Endothelial cell of umbilical vein (primary cell): ENCODE results near the gene RNLS. TPM values are rescaled to one million over a fixed set of nuclear protein-coding genes. Genes with fewer than 3 reads are reported as not detected.

Experiments
- BruUV-seq: library from RNA; stranded (reverse); fragments of 400-500 nt; replicated peaks from 2 replicates; lab custom pipeline; 2021; lab: Mats Ljungman, UMichigan
- CTCF ChIA-PET: fragments of 300-600, 350-600 bp; sonication (Branson Sonifier 250); formaldehyde crosslinking; loops from one replicate; lab custom pipeline; 2021; ENCODE audit warnings: antibody characterized with exemption, inconsistent platforms; lab: Charles Lee
- POLR2A ChIA-PET: fragments of 300-600, 350-600 bp; sonication (Branson Sonifier 250); formaldehyde crosslinking; loops from one replicate; lab custom pipeline; 2021; ENCODE audit warnings: antibody characterized with exemption, inconsistent platforms; lab: Charles Lee
- DNase-seq: peaks from one replicate; pipeline ENCODE4 v3.0.0-alpha.2; 2011; ENCODE audit warnings: low read depth, low spot score
- FAIRE-seq: peaks from 2 replicates; lab custom pipeline; 2011; peaks lifted over from hg19 to GRCh38; lab: Jason Lieb, UNC
- H2AFZ ChIP-seq: 2 replicates; pipeline ENCODE4 v1.6.0; 2012; ENCODE audit warnings: low read depth, low read length, control low read depth, inconsistent platforms
- H3K27ac ChIP-seq: 2 replicates; pipeline ENCODE4 v1.5.1; 2011; ENCODE audit warnings: low read depth, mild to moderate bottlenecking, control low read depth, low read length, moderate library complexity; ENCODE audit not compliant: insufficient read depth
- H3K27me3 ChIP-seq, 2 experiments: 2 replicates each; pipeline versions ENCODE4 v1.6.0 to v1.6.1; 2011; ENCODE audit warnings: low read length in 2 of 2, mixed read lengths in 1 of 2; ENCODE audit not compliant: control insufficient read depth in 2 of 2, insufficient read depth in 2 of 2
- H3K36me3 ChIP-seq, 2 experiments: 2 replicates in 1 of 2; 3 replicates in 1 of 2; pipeline ENCODE4 v1.5.1; 2011; ENCODE audit warnings: low read length in 2 of 2, mild to moderate bottlenecking in 1 of 2, moderate library complexity in 1 of 2; ENCODE audit not compliant: control insufficient read depth in 2 of 2, insufficient read depth in 2 of 2; ENCODE audit errors: extremely low read depth in 1 of 2
- H3K4me1 ChIP-seq: 3 replicates; pipeline ENCODE4 v1.5.1; 2011; ENCODE audit warnings: mild to moderate bottlenecking, low read length; ENCODE audit not compliant: control insufficient read depth, insufficient read depth; ENCODE audit errors: extremely low read depth
- H3K4me2 ChIP-seq: 2 replicates; pipeline ENCODE4 v1.6.1; 2011; ENCODE audit warnings: low read length, control low read depth, mixed read lengths; ENCODE audit not compliant: insufficient read depth
- H3K4me3 ChIP-seq, 3 experiments: fragments of 200-600 bp in 1 of 3; sonication (generic), shearing (Covaris generic) in 1 of 3; replicated peaks in 1 of 3; 2 replicates each; pipeline ENCODE4 v1.5.1; 2011 to 2016; ENCODE audit warnings: control low read depth in 3 of 3, low read length in 3 of 3, mild to moderate bottlenecking in 2 of 3, inconsistent platforms in 1 of 3, low read depth in 1 of 3, moderate library complexity in 1 of 3; ENCODE audit not compliant: insufficient read depth in 1 of 3
- H3K79me2 ChIP-seq: 2 replicates; pipeline ENCODE4 v1.6.0; 2012; ENCODE audit warnings: low read length, inconsistent platforms; ENCODE audit not compliant: control insufficient read depth, insufficient read depth
- H3K9ac ChIP-seq: replicated peaks from 2 replicates; pipeline ENCODE3; 2011; ENCODE audit warnings: low read length, control low read depth; ENCODE audit not compliant: insufficient read depth; ENCODE audit errors: extremely low read depth
- H3K9me1 ChIP-seq: replicated peaks from 3 replicates; pipeline ENCODE4 v1.6.0; 2011; ENCODE audit warnings: mild to moderate bottlenecking, low read length; ENCODE audit not compliant: control insufficient read depth, insufficient read depth; ENCODE audit errors: extremely low read depth
- H3K9me3 ChIP-seq: replicated peaks from 2 replicates; pipeline ENCODE4 v1.5.1; 2012; ENCODE audit warnings: low read length, inconsistent platforms; ENCODE audit not compliant: control insufficient read depth, insufficient read depth
- H4K20me1 ChIP-seq: replicated peaks from 2 replicates; pipeline ENCODE3; 2011; ENCODE audit warnings: mild to moderate bottlenecking, low read length; ENCODE audit not compliant: control insufficient read depth, insufficient read depth; ENCODE audit errors: extremely low read depth
- CTCF ChIP-seq, 2 donors: IDR thresholded peaks; 1 replicate in 1 of 2; 2 replicates in 1 of 2; pipeline ENCODE4 v1.5.1; 2011; ENCODE audit warnings: low read length in 2 of 2, mild to moderate bottlenecking in 2 of 2, moderate library complexity in 2 of 2, control low read depth in 1 of 2, inconsistent platforms in 1 of 2, low read depth in 1 of 2; ENCODE audit not compliant: insufficient read depth in 1 of 2; ENCODE audit errors: extremely low read depth in 1 of 2
- EZH2 ChIP-seq: IDR thresholded peaks from 2 replicates; pipeline ENCODE4 v1.6.1; 2012; ENCODE audit warnings: borderline replicate concordance, low read depth, mild to moderate bottlenecking, moderate library complexity, low read length, inconsistent platforms; ENCODE audit not compliant: severe bottlenecking
- FOS ChIP-seq: IDR thresholded peaks from 2 replicates; pipeline ENCODE4 v1.6.1; 2011; ENCODE audit warnings: mild to moderate bottlenecking, low read length, moderate library complexity, borderline replicate concordance; ENCODE audit not compliant: insufficient read depth
- GATA2 ChIP-seq: IDR thresholded peaks from 2 replicates; pipeline ENCODE4 v1.7.0; 2011; ENCODE audit warnings: low read depth, mild to moderate bottlenecking, moderate library complexity, mixed read lengths, low read length; ENCODE audit not compliant: insufficient read length, insufficient read depth
- JUN ChIP-seq: IDR thresholded peaks from 2 replicates; pipeline ENCODE4 v1.6.1; 2011; ENCODE audit warnings: borderline replicate concordance, low read depth; ENCODE audit not compliant: insufficient read length, insufficient read depth
- MAX ChIP-seq: IDR thresholded peaks from 2 replicates; pipeline ENCODE4 v1.6.1; 2011; ENCODE audit not compliant: insufficient read depth, insufficient read length
- MYC ChIP-seq: IDR thresholded peaks from one replicate; pipeline ENCODE4 v1.6.1; 2011; ENCODE audit warnings: mild to moderate bottlenecking, low read depth, low read length
- POLR2A ChIP-seq: IDR thresholded peaks from 2 replicates; pipeline ENCODE4 v1.6.1; 2012; ENCODE audit warnings: low read depth, mild to moderate bottlenecking, control low read depth, low read length
- POLR2AphosphoS5 ChIP-seq: IDR thresholded peaks from 2 replicates; pipeline ENCODE4 v1.6.1; 2012; ENCODE audit warnings: low read depth, mild to moderate bottlenecking, control low read depth, low read length, moderate library complexity; ENCODE audit not compliant: insufficient read depth
- dilution Hi-C: fragments of 300-500 bp; cut with MboI; formaldehyde crosslinking; loops from one replicate; pipeline ENCODE4 v1.15.0; 2019; ENCODE audit warnings: low sequenced_read_pairs; ENCODE audit not compliant: extremely low pct_ligation_motif_present
- intact Hi-C: fragments of 100-400 bp; cut with micrococcal nuclease; formaldehyde crosslinking; loops from one replicate; pipeline ENCODE4 v1.10.0; 2022
- polyA plus RNA-seq, 4 experiments: library from polyadenylated mRNA; depleted of rRNA in 3 of 4; stranded (reverse) in 3 of 4; unstranded in 1 of 4; fragments of >200 nt; gene quantifications; 2 replicates each; pipeline versions ENCODE4 v1.2.1 to v1.2.3, GENCODE V29; 2011 to 2012; ENCODE audit warnings: missing spikeins in 1 of 4
- total RNA-seq: library from RNA; stranded (reverse); gene quantifications from 2 replicates; pipeline ENCODE4 v1.2.3, GENCODE V29; 2021

Gene RNLS
- total and polyA plus RNA-seq, 2 donors (not counting 3 experiments of a cell fraction or from before 2014, with no cell fraction given) = 2.5 to 4.6 TPM

GRCh38 chr10:88457660-88458059, 125.5 kb downstream of the RNLS start:
- no peaks in the 10 kb centered on the region for H4K20me1 ChIP-seq
- H2AFZ ChIP-seq = no peak overlapping the region
- no peaks in the 10 kb centered on the region for H3K79me2 ChIP-seq
- no peak overlapping the region for H3K9ac ChIP-seq
- peaks cover 2 to 3% of the 10 kb centered on the region in 2 experiments for H3K27me3 ChIP-seq
- ChIA-PET CTCF (no interaction called here), POLR2A (no interaction called here)
- dilution Hi-C loops (no loop called here), intact Hi-C loops (no loop called here)
- no peaks in the 10 kb centered on the region for H3K36me3 ChIP-seq
- H3K4me2 ChIP-seq = no peak overlapping the region
- no TSS peak for BruUV-seq
- TF ChIP-seq MAX (no peak), EZH2 (no peak), JUN (no peak), CTCF (IDR thresholded peaks at IDR 0.05; ENCODE audit: extremely low read depth in 1 of 2, insufficient read depth in 1 of 2, low read depth in 1 of 2, low read length in 2 of 2) (no peak), FOS (no peak), POLR2A (no peak)
- H3K4me3 ChIP-seq = no peak overlapping the region
- H3K27ac ChIP-seq = no peak overlapping the region
- H3K9me3 ChIP-seq = no peaks in the 10 kb centered on the region
- DNase-seq (no peak), FAIRE-seq (no peak)
- H3K9me1 ChIP-seq = no peaks in the 10 kb centered on the region
- H3K4me1 ChIP-seq = no peaks in the 10 kb centered on the region

- Histone ChIP-seq H3K9me3 (no peaks in the 10 kb centered on the region), H3K9me1 (no peaks in the 10 kb centered on the region), H3K4me3 (no peak overlapping the region), H2AFZ (no peak overlapping the region), H3K27ac (no peak overlapping the region), H3K79me2 (no peaks in the 10 kb centered on the region), H3K4me1 (no peaks in the 10 kb centered on the region), H3K9ac (no peak overlapping the region), H4K20me1 (no peaks in the 10 kb centered on the region), H3K36me3 (no peaks in the 10 kb centered on the region), H3K27me3 (peaks cover 2 to 3% of the 10 kb centered on the region in 2 experiments), H3K4me2 (no peak overlapping the region)
- ChIA-PET POLR2A (no interaction called here), CTCF (no interaction called here)
- BruUV-seq = no TSS peak
- dilution Hi-C loops = no loop called here
- TF ChIP-seq POLR2AphosphoS5 = no peak
- no peak for TF ChIP-seq CTCF (IDR thresholded peaks at IDR 0.05; ENCODE audit: extremely low read depth in 1 of 2, insufficient read depth in 1 of 2, low read depth in 1 of 2, low read length in 2 of 2)
- no peak for TF ChIP-seq GATA2
- TF ChIP-seq POLR2A = no peak
- TF ChIP-seq EZH2 = no peak
- no peak for TF ChIP-seq FOS
- TF ChIP-seq JUN = no peak
- no peak for TF ChIP-seq MYC
- no peak for TF ChIP-seq MAX
- intact Hi-C loops = no loop called here
- DNase-seq = no peak
- FAIRE-seq = no peak
Observed at GRCh38 chr10:88456730-88457129, 126.4 kb downstream of the RNLS start.
